Heart left ventricle (tissue), 16 donors: ENCODE measurements around the gene EIF2D. TPM values are rescaled to one million over a fixed set of nuclear protein-coding genes. Genes with fewer than 3 reads are reported as not detected.

Source experiments
- ATAC-seq, 4 donors: fragments of 200-7000 bp; cut with Tn5 transposase; one replicate each; pipeline ENCODE4 v1.9.1; 2020 to 2022; ENCODE audit warnings: moderate library complexity in 4 of 4, mild to moderate bottlenecking in 3 of 4, moderate number of reproducible peaks in 1 of 4
- DNase-seq, 5 donors: peaks; one replicate each; pipeline ENCODE4 v3.0.0-alpha.2; 2020
- H3K27ac ChIP-seq, 12 donors: fragments of 200-600 bp; sonication (generic) in 4 of 12; one replicate each; pipeline versions ENCODE4 v1.5.0 to v1.8.0; 2016 to 2022; ENCODE audit warnings: mild to moderate bottlenecking in 2 of 12
- H3K27me3 ChIP-seq, 9 donors: fragments of 200-600 bp; sonication (generic) in 2 of 9; one replicate each; pipeline versions ENCODE4 v1.5.1 to v1.8.0; 2016 to 2022; ENCODE audit warnings: mild to moderate bottlenecking in 3 of 9
- H3K36me3 ChIP-seq, 9 donors: fragments of 200-600 bp; sonication (generic) in 2 of 9; one replicate each; pipeline versions ENCODE4 v1.5.0 to v1.8.0; 2018 to 2022; ENCODE audit warnings: mild to moderate bottlenecking in 2 of 9
- H3K4me1 ChIP-seq, 12 donors: fragments of 200-600 bp; sonication (generic) in 4 of 12; one replicate each; pipeline versions ENCODE4 v1.5.0 to v1.8.0; 2016 to 2022; ENCODE audit warnings: mild to moderate bottlenecking in 3 of 12
- H3K4me3 ChIP-seq, 12 donors: fragments of 200-600 bp; sonication (generic) in 4 of 12; one replicate each; pipeline versions ENCODE4 v1.5.0 to v1.8.0; 2017 to 2022; ENCODE audit warnings: mild to moderate bottlenecking in 9 of 12, moderate library complexity in 4 of 12
- H3K9me3 ChIP-seq, 12 donors: fragments of 200-600 bp; sonication (generic) in 4 of 12; one replicate each; pipeline versions ENCODE4 v1.5.0 to v1.8.0; 2016 to 2022; ENCODE audit warnings: mild to moderate bottlenecking in 1 of 12
- CTCF ChIP-seq, 12 donors: fragments of 200-600 bp; sonication (generic) in 4 of 12; IDR thresholded peaks; one replicate each; pipeline versions ENCODE4 v1.5.0 to v1.8.0; 2018 to 2022; ENCODE audit warnings: antibody characterized with exemption in 12 of 12, mild to moderate bottlenecking in 5 of 12
- POLR2A ChIP-seq, 2 donors: fragments of 450-650 bp; IDR thresholded peaks; one replicate each; pipeline ENCODE4 v1.6.1; 2017; ENCODE audit warnings: antibody characterized with exemption in 2 of 2, mild to moderate bottlenecking in 2 of 2, moderate library complexity in 2 of 2
- WGBS, 4 donors: extraction: QIAGEN DNeasy Blood & Tissue Kit in 2 of 4; methylation state at CpG; one replicate each; pipeline versions ENCODE4 v1.1.5 to v1.1.7; 2013 to 2018; 5-methylcytosine and 5-hydroxymethylcytosine counted together
- intact Hi-C, 10 donors: fragments of 100-400 bp; cut with DNase I; formaldehyde crosslinking; loops; one replicate each; pipeline versions ENCODE4 v1.11.1 to v1.14.2; 2022
- polyA plus RNA-seq, 2 donors: library from polyadenylated mRNA; stranded (reverse); fragments of 200-250 nt; gene quantifications; one replicate each; pipeline ENCODE4 v1.2.3, GENCODE V29; 2013
- total RNA-seq, 9 donors: library from RNA; depleted of rRNA in 2 of 9; stranded (reverse); fragments of >200 nt in 2 of 9; fragmentation: NEBNext Ultra II Directional in 3 of 9; extraction: Animal tissue kit (Norgen Biotek cat#: 25700) in 3 of 9; gene quantifications; one replicate each; pipeline versions ENCODE4 v1.1.0 to v1.2.4, GENCODE V29; 2016 to 2023
- donor health status: ischemic (EF 13 %, LVEDD 7.1; RV severe dilation, severe dysfunction).
- donor health status: healthy with polysubstance abuse.
- donor health status: DM: no; HTN: yes; CAD: no.
- donor health status: DM: no; HTN: no; CAD: no.
- donor health status: ischemic (EF 25% LVEDD 6.9; RV normal size, moderate dysfunction).
- donor health status: ischemic (EF 25% LVEDD 5.7; RV mildly dilated, moderate dysfunction).
- donor health status: healthy.
- donor health status: DM: yes; HTN: yes; CAD: no.
- donor health status: ischemic (EF 35%, LVEDD 5.7; RV mildly dilated, moderate dysfunction).
- donor health status: nonischemic (EF 11% LVEDD 7.7; RV severe dilation, severe dysfunction).
- donor health status: DM: yes; HTN: yes; CAD: no.
- donor health status: PGD.
- donor health status: ischemic (EF 29% LVEDD 5.4; RV normal size, mild dysfunction).
- donor health status: nonischemic (EF 23%, LVEDD 6.1; RV moderate dilation, normal function).

Gene EIF2D
- total and polyA plus RNA-seq, 11 donors, result 15.6 to 37.5 (median 27.6) TPM

GRCh38 chr1:206568256-206568655, 44.0 kb downstream of the EIF2D start:
- H3K27ac ChIP-seq, result no peak overlapping the region
- DNase-seq (no peak), ATAC-seq (peak in 1 of 4 donors; percentile 26)
- no peak for TF ChIP-seq POLR2A (IDR thresholded peaks at IDR 0.05)
- no peak for TF ChIP-seq CTCF (IDR thresholded peaks at IDR 0.05)
- peaks cover 0 to 25% (median 0%) of the 10 kb centered on the region in 9 donors for H3K36me3 ChIP-seq
- peaks cover 0 to 82% (median 0%) of the 10 kb centered on the region in 12 donors for H3K4me1 ChIP-seq
- H3K27me3 ChIP-seq, result no peaks in the 10 kb centered on the region
- no peaks in the 10 kb centered on the region for H3K9me3 ChIP-seq
- intact Hi-C loops, result no loop called here
- WGBS, 4 donors, result 89 to 96% (median 94%) methylated on average over 10 of the region's 10 CpGs
- H3K4me3 ChIP-seq, result peak overlapping the region in 1 of 12 donors; percentile 7

- no peak for ATAC-seq
- H3K4me1 ChIP-seq, result peaks cover 0 to 84% (median 0%) of the 10 kb centered on the region in 12 donors
- 71 to 100% (median 89%) methylated on average over 3 to 4 of the region's 4 CpGs for WGBS, 4 donors
- H3K4me3 ChIP-seq, result no peak overlapping the region
- H3K9me3 ChIP-seq, result no peaks in the 10 kb centered on the region
- intact Hi-C loops, result no loop called here
- no peaks in the 10 kb centered on the region for H3K27me3 ChIP-seq
- H3K27ac ChIP-seq, result no peak overlapping the region
- no peak for TF ChIP-seq POLR2A (IDR thresholded peaks at IDR 0.05)
- TF ChIP-seq CTCF (IDR thresholded peaks at IDR 0.05), result no peak
- peaks cover 0 to 29% (median 0%) of the 10 kb centered on the region in 9 donors for H3K36me3 ChIP-seq
- DNase-seq, result no peak
Observed at GRCh38 chr1:206566999-206567398, 45.3 kb downstream of the EIF2D start.

GRCh38 chr1:206565995-206566394, 46.3 kb downstream of the EIF2D start:
- 73 to 79% (median 76%) methylated on average over 4 of the region's 4 CpGs for WGBS, 4 donors
- TF ChIP-seq POLR2A (IDR thresholded peaks at IDR 0.05), result no peak
- peaks cover 0 to 36% (median 0%) of the 10 kb centered on the region in 9 donors for H3K36me3 ChIP-seq
- H3K9me3 ChIP-seq, result no peaks in the 10 kb centered on the region
- DNase-seq, result no peak
- H3K4me1 ChIP-seq, result peaks cover 0 to 90% (median 0%) of the 10 kb centered on the region in 12 donors
- peak overlapping the region in 1 of 12 donors; percentile 4 for H3K4me3 ChIP-seq
- ATAC-seq, result no peak
- no peak overlapping the region for H3K27ac ChIP-seq
- H3K27me3 ChIP-seq, result no peaks in the 10 kb centered on the region
- intact Hi-C loops, result no loop called here

GRCh38 chr1:206563367-206564207, 48.7 kb downstream of the EIF2D start:
- Histone ChIP-seq H3K36me3 (peaks cover 0 to 37% (median 0%) of the 10 kb centered on the region in 9 donors), H3K4me3 (peak overlapping the region in 1 of 12 donors; percentile 25), H3K27ac (peak overlapping the region in 1 of 12 donors; percentile 53), H3K27me3 (no peaks in the 10 kb centered on the region), H3K4me1 (peaks cover 5 to 96% (median 20%) of the 10 kb centered on the region in 12 donors), H3K9me3 (no peaks in the 10 kb centered on the region)
- 78 to 90% (median 83%) methylated on average over 1 of the region's 1 CpG for WGBS, 4 donors
- no peak for ATAC-seq
- no peak for TF ChIP-seq POLR2A (IDR thresholded peaks at IDR 0.05)
- no peak for TF ChIP-seq CTCF (IDR thresholded peaks at IDR 0.05)
- intact Hi-C loops, result no loop called here
- no peak for DNase-seq
